ENCODE measurements around the gene TPSG1.
"Not testable (repeated sequence)": the region's sequence is repeated elsewhere in the genome, so short reads cannot be mapped to it uniquely, and the experiment has no call there.

The TPSG1 gene

GRCh38 chr16:1243363-1243762, 18.3 kb upstream of the TPSG1 start:
- not testable (repeated sequence) for H3K27ac ChIP-seq (ENCODE audit: low read depth, low read length, severe bottlenecking); H3K4me1 ChIP-seq (ENCODE audit: control insufficient read depth, insufficient read depth, low read length, poor library complexity, severe bottlenecking); H3K36me3 ChIP-seq (ENCODE audit: control insufficient read depth, insufficient read depth, low read length); H3K9me3 ChIP-seq (ENCODE audit: control insufficient read depth, low read length); H3K4me3 ChIP-seq (ENCODE audit: extremely low read depth, insufficient read depth, low read length, poor library complexity, severe bottlenecking)
- WGBS, 2 experiments (ENCODE audit: insufficient coverage in 2 of 2), result 77 to 83% methylated on average over 4 to 5 of the region's 11 CpGs

GRCh38 chr16:1241081-1241480, 16.0 kb upstream of the TPSG1 start:
- H3K36me3 ChIP-seq (ENCODE audit: control insufficient read depth, insufficient read depth, low read length); H3K4me1 ChIP-seq (ENCODE audit: control insufficient read depth, insufficient read depth, low read length, poor library complexity, severe bottlenecking): not testable (repeated sequence)
- no CpG with 5 or more reads among the region's 15 CpGs for WGBS, 2 experiments (ENCODE audit: insufficient coverage in 2 of 2)

GRCh38 chr16:1240436-1240835, 15.4 kb upstream of the TPSG1 start, which contains the start of gene TPSAB1:
Gene TPSAB1 (plus strand): TSS chr16:1240705. CDS start chr16:1240939, 234 bp downstream.
- not testable (repeated sequence) for H3K4me3 ChIP-seq (ENCODE audit: extremely low read depth, insufficient read depth, low read length, poor library complexity, severe bottlenecking); H3K9me3 ChIP-seq (ENCODE audit: control insufficient read depth, low read length); H3K36me3 ChIP-seq (ENCODE audit: control insufficient read depth, insufficient read depth, low read length); H3K4me1 ChIP-seq (ENCODE audit: control insufficient read depth, insufficient read depth, low read length, poor library complexity, severe bottlenecking); H3K27ac ChIP-seq (ENCODE audit: low read depth, low read length, severe bottlenecking)
- WGBS, 2 experiments (ENCODE audit: insufficient coverage in 2 of 2), result no CpG with 5 or more reads among the region's 12 CpGs

More at GRCh38 chr16:1241081-1241480, 16.0 kb upstream of the TPSG1 start:
- not testable (repeated sequence) for H3K9me3 ChIP-seq (ENCODE audit: control insufficient read depth, low read length); H3K4me3 ChIP-seq (ENCODE audit: extremely low read depth, insufficient read depth, low read length, poor library complexity, severe bottlenecking); H3K27ac ChIP-seq (ENCODE audit: low read depth, low read length, severe bottlenecking)

- H3K27ac ChIP-seq (ENCODE audit: low read depth, low read length, severe bottlenecking), result not testable (repeated sequence)
- WGBS, 2 experiments (ENCODE audit: insufficient coverage in 2 of 2), result 90 to 95% methylated on average over 2 to 6 of the region's 9 CpGs
Measured at GRCh38 chr16:1239575-1239974, 14.5 kb upstream of the TPSG1 start.

GRCh38 chr16:1238909-1239308, 13.8 kb upstream of the TPSG1 start:
- WGBS, 2 experiments (ENCODE audit: insufficient coverage in 2 of 2), result 86 to 91% methylated on average over 6 to 10 of the region's 23 CpGs
- H3K27ac ChIP-seq (ENCODE audit: low read depth, low read length, severe bottlenecking), result not testable (repeated sequence)

More at GRCh38 chr16:1239575-1239974, 14.5 kb upstream of the TPSG1 start:
- H3K9me3 ChIP-seq (ENCODE audit: control insufficient read depth, low read length); H3K4me1 ChIP-seq (ENCODE audit: control insufficient read depth, insufficient read depth, low read length, poor library complexity, severe bottlenecking); H3K36me3 ChIP-seq (ENCODE audit: control insufficient read depth, insufficient read depth, low read length); H3K4me3 ChIP-seq (ENCODE audit: extremely low read depth, insufficient read depth, low read length, poor library complexity, severe bottlenecking): not testable (repeated sequence)

GRCh38 chr16:1237990-1238389, 12.9 kb upstream of the TPSG1 start:
- WGBS, 2 experiments (ENCODE audit: insufficient coverage in 2 of 2), result 85% methylated on average over 6 to 9 of the region's 9 CpGs
- no peaks in the 10 kb centered on the region for H3K36me3 ChIP-seq (ENCODE audit: control insufficient read depth, insufficient read depth, low read length)

More at GRCh38 chr16:1238909-1239308, 13.8 kb upstream of the TPSG1 start:
- not testable (repeated sequence) for H3K4me3 ChIP-seq (ENCODE audit: extremely low read depth, insufficient read depth, low read length, poor library complexity, severe bottlenecking); H3K4me1 ChIP-seq (ENCODE audit: control insufficient read depth, insufficient read depth, low read length, poor library complexity, severe bottlenecking); H3K36me3 ChIP-seq (ENCODE audit: control insufficient read depth, insufficient read depth, low read length); H3K9me3 ChIP-seq (ENCODE audit: control insufficient read depth, low read length)

GRCh38 chr16:1236659-1237058, 11.6 kb upstream of the TPSG1 start:
- WGBS, 2 experiments (ENCODE audit: insufficient coverage in 2 of 2), result no CpG with 5 or more reads among the region's 29 CpGs
- not testable (repeated sequence) for H3K36me3 ChIP-seq (ENCODE audit: control insufficient read depth, insufficient read depth, low read length); H3K4me3 ChIP-seq (ENCODE audit: extremely low read depth, insufficient read depth, low read length, poor library complexity, severe bottlenecking)

More at GRCh38 chr16:1237990-1238389, 12.9 kb upstream of the TPSG1 start:
- Histone ChIP-seq H3K4me3 (ENCODE audit: extremely low read depth, insufficient read depth, low read length, poor library complexity, severe bottlenecking) (no peak overlapping the region), H3K27ac (ENCODE audit: low read depth, low read length, severe bottlenecking) (no peak overlapping the region), H3K4me1 (ENCODE audit: control insufficient read depth, insufficient read depth, low read length, poor library complexity, severe bottlenecking) (no peaks in the 10 kb centered on the region), H3K9me3 (ENCODE audit: control insufficient read depth, low read length) (no peaks in the 10 kb centered on the region)

GRCh38 chr16:1232049-1232748, 7.1 kb upstream of the TPSG1 start:
- not testable (repeated sequence) for H3K4me1 ChIP-seq (ENCODE audit: control insufficient read depth, insufficient read depth, low read length, poor library complexity, severe bottlenecking); H3K4me3 ChIP-seq (ENCODE audit: extremely low read depth, insufficient read depth, low read length, poor library complexity, severe bottlenecking); H3K9me3 ChIP-seq (ENCODE audit: control insufficient read depth, low read length); H3K36me3 ChIP-seq (ENCODE audit: control insufficient read depth, insufficient read depth, low read length); H3K27ac ChIP-seq (ENCODE audit: low read depth, low read length, severe bottlenecking)
- no CpG with 5 or more reads among the region's 47 CpGs for WGBS, 2 experiments (ENCODE audit: insufficient coverage in 2 of 2)

More at GRCh38 chr16:1236659-1237058, 11.6 kb upstream of the TPSG1 start:
- not testable (repeated sequence) for H3K27ac ChIP-seq (ENCODE audit: low read depth, low read length, severe bottlenecking); H3K9me3 ChIP-seq (ENCODE audit: control insufficient read depth, low read length); H3K4me1 ChIP-seq (ENCODE audit: control insufficient read depth, insufficient read depth, low read length, poor library complexity, severe bottlenecking)

- H3K4me1 ChIP-seq (ENCODE audit: control insufficient read depth, insufficient read depth, low read length, poor library complexity, severe bottlenecking); H3K9me3 ChIP-seq (ENCODE audit: control insufficient read depth, low read length): not testable (repeated sequence)
- 87% methylated on average over 3 of the region's 7 CpGs; no CpG with 5 or more reads in 1 of the 2 experiments for WGBS, 2 experiments (ENCODE audit: insufficient coverage in 2 of 2)
Measured at GRCh38 chr16:1231301-1231700, 6.2 kb upstream of the TPSG1 start.

GRCh38 chr16:1230471-1231212, 5.6 kb upstream of the TPSG1 start:
- not testable (repeated sequence) for H3K4me1 ChIP-seq (ENCODE audit: control insufficient read depth, insufficient read depth, low read length, poor library complexity, severe bottlenecking); H3K9me3 ChIP-seq (ENCODE audit: control insufficient read depth, low read length); H3K27ac ChIP-seq (ENCODE audit: low read depth, low read length, severe bottlenecking); H3K4me3 ChIP-seq (ENCODE audit: extremely low read depth, insufficient read depth, low read length, poor library complexity, severe bottlenecking); H3K36me3 ChIP-seq (ENCODE audit: control insufficient read depth, insufficient read depth, low read length)
- WGBS, 2 experiments (ENCODE audit: insufficient coverage in 2 of 2), result 85 to 87% methylated on average over 8 to 11 of the region's 17 CpGs

More at GRCh38 chr16:1231301-1231700, 6.2 kb upstream of the TPSG1 start:
- not testable (repeated sequence) for H3K36me3 ChIP-seq (ENCODE audit: control insufficient read depth, insufficient read depth, low read length); H3K27ac ChIP-seq (ENCODE audit: low read depth, low read length, severe bottlenecking); H3K4me3 ChIP-seq (ENCODE audit: extremely low read depth, insufficient read depth, low read length, poor library complexity, severe bottlenecking)

- H3K4me3 ChIP-seq (ENCODE audit: extremely low read depth, insufficient read depth, low read length, poor library complexity, severe bottlenecking); H3K27ac ChIP-seq (ENCODE audit: low read depth, low read length, severe bottlenecking); H3K4me1 ChIP-seq (ENCODE audit: control insufficient read depth, insufficient read depth, low read length, poor library complexity, severe bottlenecking); H3K9me3 ChIP-seq (ENCODE audit: control insufficient read depth, low read length); H3K36me3 ChIP-seq (ENCODE audit: control insufficient read depth, insufficient read depth, low read length): not testable (repeated sequence)
- WGBS, 2 experiments (ENCODE audit: insufficient coverage in 2 of 2), result 71% methylated on average over 1 of the region's 11 CpGs; no CpG with 5 or more reads in 1 of the 2 experiments
Measured at GRCh38 chr16:1230084-1230470, 5.0 kb upstream of the TPSG1 start, which contains the start of gene TPSB2. Gene TPSB2 (minus strand): TSS chr16:1230184. CDS start chr16:1229951, 233 bp downstream.

Data from mesodermal cell (in vitro differentiated cells).